AG09309 (cell line): ENCODE measurements around the gene PTGER1.

ENCODE experiments used
- DNase-seq: peaks from one replicate; pipeline ENCODE4 v3.0.0-alpha.2; 2010; ENCODE audit warnings: low read depth
- H3K4me3 ChIP-seq: 2 replicates; pipeline ENCODE4 v1.5.1; 2011; ENCODE audit warnings: mild to moderate bottlenecking, low read depth, low read length, moderate library complexity; ENCODE audit not compliant: control insufficient read depth
- CTCF ChIP-seq: IDR thresholded peaks from 2 replicates; pipeline ENCODE4 v1.5.1; 2011; ENCODE audit warnings: mild to moderate bottlenecking, low read depth, low read length, inconsistent platforms; ENCODE audit not compliant: insufficient read depth, control insufficient read depth; ENCODE audit errors: missing control alignments

PTGER1 gene

GRCh38 chr19:14497228-14497921 lies 22.2 kb upstream of the PTGER1 start:
- no peak for DNase-seq
- no peak overlapping the region for H3K4me3 ChIP-seq
- no peak for TF ChIP-seq CTCF

GRCh38 chr19:14496834-14497227 lies 21.7 kb upstream of the PTGER1 start:
- H3K4me3 ChIP-seq: no peak overlapping the region
- no peak for TF ChIP-seq CTCF
- no peak for DNase-seq

- peak; percentile 96 for DNase-seq
- H3K4me3 ChIP-seq: peak within 1 kb of the TSS; percentile 68
- no peak for TF ChIP-seq CTCF
These were observed 21.1 kb upstream of the PTGER1 start, which contains the start of gene GIPC1 for GRCh38 chr19:14496029-14496833. Gene GIPC1 (minus strand): TSS chr19:14496127. CDS start chr19:14482976, 13,151 bp downstream.

- TF ChIP-seq CTCF: no peak
- H3K4me3 ChIP-seq: peak overlapping the region; percentile 68
- DNase-seq: no peak
These were observed 20.5 kb upstream of the PTGER1 start for GRCh38 chr19:14495672-14496028.

- TF ChIP-seq CTCF: no peak
- DNase-seq: no peak
- H3K4me3 ChIP-seq: peak overlapping the region; percentile 68
These were observed 19.9 kb upstream of the PTGER1 start for GRCh38 chr19:14494910-14495671.

GRCh38 chr19:14494411-14494810 lies 19.3 kb upstream of the PTGER1 start:
- peak overlapping the region; percentile 68 for H3K4me3 ChIP-seq
- no peak for DNase-seq

More at GRCh38 chr19:14494411-14494810, 19.3 kb upstream of the PTGER1 start:
- TF ChIP-seq CTCF: no peak
